ENCODE measurements around the gene PRDX3.

PRDX3 gene

DNA sequence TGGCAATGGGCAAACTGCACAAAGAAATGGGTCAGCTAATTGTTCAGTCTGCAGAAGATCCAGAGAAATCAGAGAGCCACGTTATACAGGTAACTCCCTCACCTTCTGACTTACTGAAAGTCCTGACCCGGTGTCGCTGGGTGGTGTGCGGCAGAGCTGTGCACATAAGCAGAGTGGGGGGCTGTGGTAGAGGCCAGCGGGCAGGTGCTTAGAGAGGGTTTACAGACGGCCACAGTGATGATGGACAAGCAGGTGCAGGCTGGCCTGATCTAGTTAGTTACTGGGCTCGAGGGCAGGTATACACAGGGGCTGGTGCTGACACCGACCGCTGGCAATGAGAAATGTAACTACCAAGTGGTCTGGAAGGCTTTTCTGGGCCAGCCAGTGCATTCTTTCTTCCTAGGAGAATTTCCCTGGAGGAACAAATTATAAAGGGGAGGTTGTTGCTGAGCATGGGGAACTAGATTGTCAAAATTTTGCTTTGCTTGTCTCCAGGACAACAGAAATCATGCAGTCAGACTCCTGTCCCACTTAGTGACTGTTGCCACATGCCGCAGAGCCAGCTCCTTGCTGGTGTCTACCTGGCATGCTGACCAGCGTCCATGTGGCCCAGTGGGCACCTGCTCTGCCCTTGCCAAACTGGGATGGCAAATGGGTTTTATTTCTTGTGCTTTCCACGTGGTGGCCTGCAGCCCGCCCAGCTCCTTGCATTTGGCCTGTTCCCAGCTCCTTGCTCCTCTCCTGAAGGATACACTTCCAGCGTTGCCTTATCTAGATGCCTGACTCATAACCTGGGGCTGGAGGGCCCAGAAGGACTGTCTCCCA lies 45.9 kb downstream of the PRDX3 start:
- TF ChIP-seq GATA3 (IDR thresholded peaks at IDR 0.05; ENCODE audit: low read depth, low read length) (no peak), GATA2 (IDR thresholded peaks at IDR 0.05; ENCODE audit: low read depth, low read length) (no peak)

DNA sequence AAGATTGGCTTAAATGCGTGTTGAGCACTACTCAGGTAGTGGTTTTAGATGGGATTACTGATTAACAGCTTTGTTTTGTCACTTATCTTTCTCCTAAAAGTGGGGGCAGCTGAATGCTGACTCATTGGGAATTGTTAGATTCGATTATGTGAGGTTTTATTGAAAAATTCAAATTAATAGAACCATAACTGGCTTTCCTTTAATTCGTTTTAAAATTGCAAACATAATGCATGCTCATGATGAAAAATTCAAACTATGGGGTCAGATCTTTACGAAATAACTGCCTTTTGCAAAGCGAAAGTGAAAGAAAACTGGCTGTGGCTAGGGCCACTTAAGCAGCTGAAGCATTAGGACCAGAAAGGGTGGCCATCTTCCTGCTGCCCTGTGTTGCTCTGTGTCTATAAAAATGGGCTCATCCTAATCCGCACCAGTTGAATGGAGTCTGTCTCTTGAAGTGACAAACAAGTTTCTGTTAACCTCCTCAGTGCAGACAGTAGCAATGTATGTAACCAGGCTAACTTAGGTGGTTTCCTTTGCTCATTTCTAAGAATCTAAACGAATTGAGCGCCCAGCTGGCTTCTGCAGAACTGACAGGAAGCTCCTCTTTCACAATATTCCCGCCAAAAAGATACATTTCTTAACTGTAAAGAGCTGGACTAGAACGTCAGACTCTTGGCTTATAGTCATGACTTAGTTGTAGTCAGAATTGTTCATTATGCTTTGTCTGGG lies 46.9 kb downstream of the PRDX3 start:
- TF ChIP-seq GATA2 (IDR thresholded peaks at IDR 0.05; ENCODE audit: low read depth, low read length): no peak
- TF ChIP-seq GATA3 (IDR thresholded peaks at IDR 0.05; ENCODE audit: low read depth, low read length): no peak

GRCh38 chr10:119129721-119130120 lies 48.9 kb downstream of the PRDX3 start:
- TF ChIP-seq GATA3 (IDR thresholded peaks at IDR 0.05; ENCODE audit: low read depth, low read length) (no peak), GATA2 (IDR thresholded peaks at IDR 0.05; ENCODE audit: low read depth, low read length) (no peak)

- TF ChIP-seq GATA2 (IDR thresholded peaks at IDR 0.05; ENCODE audit: low read depth, low read length): no peak
- TF ChIP-seq GATA3 (IDR thresholded peaks at IDR 0.05; ENCODE audit: low read depth, low read length): no peak
Observed at GRCh38 chr10:119125942-119126341, 52.7 kb downstream of the PRDX3 start.

DNA sequence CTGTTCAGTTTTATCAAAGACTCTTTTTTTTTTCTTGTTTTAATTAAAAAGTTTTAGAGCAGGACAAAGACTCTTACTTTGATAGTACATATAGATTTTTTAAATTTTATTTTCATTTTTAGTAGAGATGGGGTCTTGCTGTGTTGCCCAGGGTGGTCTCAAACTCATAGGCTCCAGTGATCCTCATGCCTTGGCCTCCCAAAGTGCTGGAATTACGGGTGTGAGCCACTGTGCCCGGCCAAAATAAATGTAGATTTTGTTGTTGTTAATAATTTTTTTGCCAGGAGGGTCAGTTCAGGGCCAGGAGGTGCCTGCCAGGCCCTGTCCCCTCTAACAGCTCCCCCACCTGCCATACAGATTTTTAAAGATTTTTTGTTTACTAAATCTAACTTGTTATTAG lies 57.7 kb downstream of the PRDX3 start:
- TF ChIP-seq GATA2 (IDR thresholded peaks at IDR 0.05; ENCODE audit: low read depth, low read length) (no peak), GATA3 (IDR thresholded peaks at IDR 0.05; ENCODE audit: low read depth, low read length) (no peak)

DNA sequence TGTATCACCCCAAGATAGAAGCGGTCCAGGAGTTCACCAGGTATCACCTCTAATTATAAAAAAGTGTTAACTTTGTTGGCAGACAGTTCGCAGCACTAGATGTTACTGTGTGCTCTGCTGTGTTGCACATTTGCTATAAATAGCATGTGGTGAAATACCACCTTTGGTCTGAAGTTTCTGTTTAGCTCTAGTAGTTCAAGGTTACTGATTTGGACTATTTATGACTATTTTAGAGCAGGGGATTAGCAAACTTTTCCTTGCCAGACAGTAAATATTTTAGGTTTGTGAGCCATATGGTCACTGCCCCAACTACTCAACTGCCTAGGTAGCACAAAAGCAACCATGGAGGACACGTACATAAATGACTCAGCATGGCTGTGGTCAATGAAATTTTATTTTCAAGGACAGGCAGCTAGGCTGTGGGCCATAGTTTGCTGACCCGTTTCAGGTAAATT lies 58.2 kb downstream of the PRDX3 start:
- TF ChIP-seq GATA3 (IDR thresholded peaks at IDR 0.05; ENCODE audit: low read depth, low read length): no peak
- TF ChIP-seq GATA2 (IDR thresholded peaks at IDR 0.05; ENCODE audit: low read depth, low read length): no peak

DNA sequence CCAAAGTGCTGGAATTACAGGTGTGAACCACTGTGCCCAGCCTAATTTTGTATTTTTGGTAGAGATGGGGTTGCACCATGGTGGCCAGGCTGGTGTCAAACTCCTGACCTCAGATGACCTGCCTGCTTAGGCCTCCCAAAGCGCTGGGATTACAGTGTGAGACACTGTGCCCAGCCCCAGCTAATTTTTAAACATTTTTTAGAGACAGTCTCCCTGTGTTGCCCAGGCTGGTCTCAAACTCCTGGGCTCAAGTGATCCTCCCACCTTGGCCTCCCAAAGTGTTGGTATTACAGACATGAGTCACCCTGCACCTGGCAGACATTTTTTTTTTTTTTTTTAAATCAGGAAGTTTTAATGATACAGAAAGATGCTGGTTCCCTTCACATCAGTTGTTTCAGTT lies 59.2 kb downstream of the PRDX3 start:
- no peak for TF ChIP-seq GATA3 (IDR thresholded peaks at IDR 0.05; ENCODE audit: low read depth, low read length)
- no peak for TF ChIP-seq GATA2 (IDR thresholded peaks at IDR 0.05; ENCODE audit: low read depth, low read length)

DNA sequence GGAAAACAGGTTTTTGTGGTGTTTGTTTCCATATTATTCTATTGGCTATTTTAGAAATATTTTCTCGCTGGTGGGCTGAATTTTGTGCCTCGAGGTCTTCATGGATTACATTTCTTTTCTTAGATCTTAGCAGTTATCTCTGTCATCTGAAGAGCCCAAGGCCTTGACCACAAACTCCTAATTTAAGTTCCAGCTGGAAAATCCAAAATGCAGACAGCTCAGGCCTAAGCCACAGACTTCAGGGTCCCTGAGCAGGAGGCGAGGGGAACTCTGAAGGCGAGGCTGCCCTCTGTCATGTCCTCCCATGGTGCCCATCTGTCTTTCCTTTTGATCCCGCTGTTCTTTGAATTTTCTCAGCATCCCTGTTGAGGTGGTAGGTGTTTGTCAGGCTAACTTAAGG lies 60.4 kb downstream of the PRDX3 start:
- TF ChIP-seq GATA3 (IDR thresholded peaks at IDR 0.05; ENCODE audit: low read depth, low read length): no peak
- TF ChIP-seq GATA2 (IDR thresholded peaks at IDR 0.05; ENCODE audit: low read depth, low read length): no peak

Data from SH-SY5Y (cell line).